Tibial nerve (tissue), 4 donors: ENCODE results near the gene MAMDC2. TPM values are rescaled to one million over a fixed set of nuclear protein-coding genes. Genes with fewer than 3 reads are reported as not detected.

ENCODE experiments used
- DNase-seq, 2 donors: peaks; one replicate each; pipeline ENCODE4 v3.0.0-alpha.2; 2019; ENCODE audit warnings: low spot score in 2 of 2
- H3K27ac ChIP-seq, 4 donors: fragments of 200-600 bp; sonication (generic) in 3 of 4; one replicate each; pipeline ENCODE4 v1.5.1; 2017 to 2019; ENCODE audit warnings: mild to moderate bottlenecking in 1 of 4
- H3K27me3 ChIP-seq, 2 donors: fragments of 200-600 bp; sonication (generic) in 1 of 2; one replicate each; pipeline versions ENCODE4 v1.5.1 to v1.6.0; 2017 to 2019
- H3K36me3 ChIP-seq, 3 donors: fragments of 200-600 bp; sonication (generic); one replicate each; pipeline ENCODE4 v1.5.1; 2018 to 2019
- H3K4me1 ChIP-seq, 4 donors: fragments of 200-600 bp; sonication (generic) in 3 of 4; one replicate each; pipeline ENCODE4 v1.5.1; 2017 to 2019
- H3K4me3 ChIP-seq, 4 donors: fragments of 200-600 bp; sonication (generic) in 3 of 4; one replicate each; pipeline ENCODE4 v1.5.1; 2017 to 2019; ENCODE audit warnings: mild to moderate bottlenecking in 1 of 4, moderate library complexity in 1 of 4
- H3K9me3 ChIP-seq, 4 donors: fragments of 200-600 bp; sonication (generic) in 3 of 4; one replicate each; pipeline ENCODE4 v1.5.1; 2017 to 2019
- CTCF ChIP-seq, 5 experiments: fragments of 200-600 bp in 3 of 5; fragments of 450-650 bp in 2 of 5; sonication (generic) in 3 of 5; IDR thresholded peaks; one replicate each; pipeline ENCODE4 v1.5.1; 2016 to 2019; ENCODE audit warnings: antibody characterized with exemption in 5 of 5, mild to moderate bottlenecking in 3 of 5, moderate library complexity in 2 of 5
- EP300 ChIP-seq, 2 donors: sonication (generic); formaldehyde crosslinking; IDR thresholded peaks; one replicate each; pipeline ENCODE4 v1.6.1; 2017; ENCODE audit warnings: antibody characterized with exemption in 2 of 2, mild to moderate bottlenecking in 1 of 2
- POLR2A ChIP-seq, 2 donors: fragments of 450-650 bp; IDR thresholded peaks; one replicate each; pipeline ENCODE4 v1.6.1; 2017; ENCODE audit warnings: antibody characterized with exemption in 2 of 2, mild to moderate bottlenecking in 2 of 2, moderate library complexity in 2 of 2
- whole genome bisulfite sequencing, 2 donors: methylation state at CpG; one replicate each; pipeline ENCODE4 v1.1.5; 2018; 5-methylcytosine and 5-hydroxymethylcytosine counted together
- total RNA-seq, 4 donors: library from RNA; depleted of rRNA; stranded (reverse); fragments of >200 nt; gene quantifications; one replicate each; pipeline ENCODE4 v1.1.0, GENCODE V29; 2016

MAMDC2 gene
- total RNA-seq, 4 donors from 2014 or later, result 24.9 to 75.9 (median 60.8) TPM

GRCh38 chr9:70046274-70047070 is 2.8 kb downstream of the MAMDC2 start:
- 64 to 70% methylated on average over 6 to 7 of the region's 7 CpGs for WGBS, 2 donors
- peaks cover 0 to 84% (median 40%) of the 10 kb centered on the region in 4 donors for H3K4me1 ChIP-seq
- peak overlapping the region; percentile 38 to 90 (median 66) for H3K27ac ChIP-seq
- peak overlapping the region in 1 of 4 donors; percentile 82 for H3K4me3 ChIP-seq
- no peaks in the 10 kb centered on the region for H3K27me3 ChIP-seq
- TF ChIP-seq EP300 (IDR thresholded peaks at IDR 0.05) (no peak), CTCF (IDR thresholded peaks at IDR 0.05) (no peak), POLR2A (IDR thresholded peaks at IDR 0.05) (no peak)
- H3K9me3 ChIP-seq, result no peaks in the 10 kb centered on the region
- H3K36me3 ChIP-seq, result no peaks in the 10 kb centered on the region
- no peak for DNase-seq

GRCh38 chr9:70049236-70049635 is 5.6 kb downstream of the MAMDC2 start:
- H3K9me3 ChIP-seq, result no peaks in the 10 kb centered on the region
- TF ChIP-seq POLR2A (IDR thresholded peaks at IDR 0.05), result no peak
- TF ChIP-seq EP300 (IDR thresholded peaks at IDR 0.05), result peak in 1 of 2 donors; percentile 50
- no peak for TF ChIP-seq CTCF (IDR thresholded peaks at IDR 0.05)
- peak; percentile 71 to 89 for DNase-seq
- H3K4me3 ChIP-seq, result no peak overlapping the region
- H3K27me3 ChIP-seq, result no peaks in the 10 kb centered on the region
- peaks cover 0 to 92% (median 31%) of the 10 kb centered on the region in 4 donors for H3K4me1 ChIP-seq
- H3K27ac ChIP-seq, result peak overlapping the region; percentile 44 to 89 (median 70)
- no peaks in the 10 kb centered on the region for H3K36me3 ChIP-seq
- WGBS, 2 donors, result 29 to 35% methylated on average over 4 of the region's 4 CpGs

- Histone ChIP-seq H3K4me3 (no peak overlapping the region), H3K27me3 (no peaks in the 10 kb centered on the region), H3K27ac (peak overlapping the region; percentile 44 to 89 (median 70)), H3K36me3 (no peaks in the 10 kb centered on the region), H3K9me3 (no peaks in the 10 kb centered on the region), H3K4me1 (peaks cover 0 to 90% (median 31%) of the 10 kb centered on the region in 4 donors)
- peak; percentile 79 to 89 for DNase-seq
- 38 to 43% methylated on average over 6 of the region's 6 CpGs for WGBS, 2 donors
- TF ChIP-seq POLR2A (IDR thresholded peaks at IDR 0.05) (peak in 1 of 2 donors; percentile 34), CTCF (IDR thresholded peaks at IDR 0.05) (no peak), EP300 (IDR thresholded peaks at IDR 0.05) (peak; percentile 63 to 84)
These were observed 6.1 kb downstream of the MAMDC2 start for GRCh38 chr9:70049672-70050271.

- H3K4me1 ChIP-seq, result peaks cover 0 to 74% (median 28%) of the 10 kb centered on the region in 4 donors
- H3K27ac ChIP-seq, result peak overlapping the region in 1 of 4 donors; percentile 35
These were observed 9.1 kb downstream of the MAMDC2 start for GRCh38 chr9:70052768-70053167.

More at GRCh38 chr9:70052768-70053167, 9.1 kb downstream of the MAMDC2 start:
- H3K36me3 ChIP-seq, result no peaks in the 10 kb centered on the region
- TF ChIP-seq EP300 (IDR thresholded peaks at IDR 0.05), result peak in 1 of 2 donors; percentile 11
- TF ChIP-seq CTCF (IDR thresholded peaks at IDR 0.05), result no peak
- H3K27me3 ChIP-seq, result no peaks in the 10 kb centered on the region
- H3K4me3 ChIP-seq, result no peak overlapping the region
- H3K9me3 ChIP-seq, result no peaks in the 10 kb centered on the region
- no peak for DNase-seq
- 80 to 86% methylated on average over 1 of the region's 1 CpG for WGBS, 2 donors
